AG09309 (cell line): ENCODE measurements around the gene KRT77.
"Not testable (repeated sequence)": the region's sequence is repeated elsewhere in the genome, so short reads cannot be mapped to it uniquely, and the experiment has no call there.

ENCODE experiments used
- DNase-seq: peaks from one replicate; pipeline ENCODE4 v3.0.0-alpha.2; 2010; ENCODE audit warnings: low read depth
- H3K4me3 ChIP-seq: 2 replicates; pipeline ENCODE4 v1.5.1; 2011; ENCODE audit warnings: mild to moderate bottlenecking, low read depth, low read length, moderate library complexity; ENCODE audit not compliant: control insufficient read depth
- TF ChIP-seq, protein P1 (sequence below): IDR thresholded peaks from 2 replicates; pipeline ENCODE4 v1.5.1; 2011; ENCODE audit warnings: mild to moderate bottlenecking, low read depth, low read length, inconsistent platforms; ENCODE audit not compliant: insufficient read depth, control insufficient read depth; ENCODE audit errors: missing control alignments

KRT77 gene

DNA sequence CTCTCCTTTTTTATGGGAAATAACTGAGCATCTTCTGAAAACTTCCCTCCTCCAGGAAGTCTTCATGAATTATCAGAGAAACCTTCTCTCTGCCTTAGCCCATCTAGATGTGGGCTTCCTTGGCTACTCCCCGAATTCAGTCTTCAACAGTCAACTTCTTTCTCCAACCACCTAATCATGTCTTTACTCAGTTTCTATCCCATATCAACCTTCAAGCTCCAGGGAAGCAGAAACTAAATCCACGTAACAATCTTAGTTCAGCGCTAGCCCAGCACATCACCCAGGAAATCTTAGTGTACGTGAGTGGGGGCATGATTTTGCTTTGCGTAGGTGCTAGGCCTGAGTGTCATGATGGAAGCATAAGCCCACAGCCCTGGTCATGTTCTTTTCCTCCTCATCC lies 12.7 kb upstream of the KRT77 start:
- TF ChIP-seq, protein P1, sequence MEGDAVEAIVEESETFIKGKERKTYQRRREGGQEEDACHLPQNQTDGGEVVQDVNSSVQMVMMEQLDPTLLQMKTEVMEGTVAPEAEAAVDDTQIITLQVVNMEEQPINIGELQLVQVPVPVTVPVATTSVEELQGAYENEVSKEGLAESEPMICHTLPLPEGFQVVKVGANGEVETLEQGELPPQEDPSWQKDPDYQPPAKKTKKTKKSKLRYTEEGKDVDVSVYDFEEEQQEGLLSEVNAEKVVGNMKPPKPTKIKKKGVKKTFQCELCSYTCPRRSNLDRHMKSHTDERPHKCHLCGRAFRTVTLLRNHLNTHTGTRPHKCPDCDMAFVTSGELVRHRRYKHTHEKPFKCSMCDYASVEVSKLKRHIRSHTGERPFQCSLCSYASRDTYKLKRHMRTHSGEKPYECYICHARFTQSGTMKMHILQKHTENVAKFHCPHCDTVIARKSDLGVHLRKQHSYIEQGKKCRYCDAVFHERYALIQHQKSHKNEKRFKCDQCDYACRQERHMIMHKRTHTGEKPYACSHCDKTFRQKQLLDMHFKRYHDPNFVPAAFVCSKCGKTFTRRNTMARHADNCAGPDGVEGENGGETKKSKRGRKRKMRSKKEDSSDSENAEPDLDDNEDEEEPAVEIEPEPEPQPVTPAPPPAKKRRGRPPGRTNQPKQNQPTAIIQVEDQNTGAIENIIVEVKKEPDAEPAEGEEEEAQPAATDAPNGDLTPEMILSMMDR = no peak
- H3K4me3 ChIP-seq = no peak overlapping the region
- no peak for DNase-seq

DNA sequence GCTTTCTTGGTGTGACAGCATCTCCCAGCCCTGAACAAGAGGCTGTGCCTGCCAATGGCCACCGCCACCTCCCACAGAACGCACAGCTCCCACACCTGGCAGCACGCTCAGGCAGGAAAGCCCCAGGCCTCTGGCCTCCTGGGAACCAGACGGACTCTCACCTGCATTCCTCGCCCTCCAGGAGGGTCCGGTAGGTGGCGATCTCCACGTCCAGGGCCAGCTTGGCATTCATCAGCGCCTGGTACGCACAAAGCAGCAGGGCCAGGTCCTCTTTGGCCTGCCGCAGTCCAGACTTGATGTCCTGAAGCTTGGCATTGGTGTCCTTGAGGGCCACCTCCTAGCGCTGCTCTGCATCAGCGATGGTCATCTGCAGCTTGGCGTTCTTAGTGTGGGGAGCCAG lies 12.1 kb upstream of the KRT77 start:
- TF ChIP-seq, protein P1 = no peak
- no peak overlapping the region for H3K4me3 ChIP-seq
- no peak for DNase-seq

DNA sequence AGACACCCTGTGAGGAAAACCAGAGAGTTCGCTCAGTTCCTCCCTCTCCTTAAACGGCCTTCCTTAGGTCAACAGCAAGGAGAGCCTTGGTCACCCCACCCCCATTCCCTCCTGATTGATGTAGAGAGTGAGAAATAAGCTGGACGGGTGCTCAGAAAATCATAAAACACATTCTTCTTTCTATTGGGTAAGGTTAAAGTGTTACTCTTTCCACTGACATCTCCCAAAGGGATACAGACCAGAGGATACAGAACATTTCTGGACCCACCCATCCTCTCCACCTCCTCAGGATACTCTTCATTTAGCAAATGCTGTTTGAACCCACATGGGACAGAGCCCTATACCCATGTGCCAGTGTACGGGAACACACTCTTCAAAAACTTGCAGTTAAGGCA lies 11.6 kb upstream of the KRT77 start:
- TF ChIP-seq, protein P1 = no peak
- DNase-seq = no peak
- H3K4me3 ChIP-seq = no peak overlapping the region

DNA sequence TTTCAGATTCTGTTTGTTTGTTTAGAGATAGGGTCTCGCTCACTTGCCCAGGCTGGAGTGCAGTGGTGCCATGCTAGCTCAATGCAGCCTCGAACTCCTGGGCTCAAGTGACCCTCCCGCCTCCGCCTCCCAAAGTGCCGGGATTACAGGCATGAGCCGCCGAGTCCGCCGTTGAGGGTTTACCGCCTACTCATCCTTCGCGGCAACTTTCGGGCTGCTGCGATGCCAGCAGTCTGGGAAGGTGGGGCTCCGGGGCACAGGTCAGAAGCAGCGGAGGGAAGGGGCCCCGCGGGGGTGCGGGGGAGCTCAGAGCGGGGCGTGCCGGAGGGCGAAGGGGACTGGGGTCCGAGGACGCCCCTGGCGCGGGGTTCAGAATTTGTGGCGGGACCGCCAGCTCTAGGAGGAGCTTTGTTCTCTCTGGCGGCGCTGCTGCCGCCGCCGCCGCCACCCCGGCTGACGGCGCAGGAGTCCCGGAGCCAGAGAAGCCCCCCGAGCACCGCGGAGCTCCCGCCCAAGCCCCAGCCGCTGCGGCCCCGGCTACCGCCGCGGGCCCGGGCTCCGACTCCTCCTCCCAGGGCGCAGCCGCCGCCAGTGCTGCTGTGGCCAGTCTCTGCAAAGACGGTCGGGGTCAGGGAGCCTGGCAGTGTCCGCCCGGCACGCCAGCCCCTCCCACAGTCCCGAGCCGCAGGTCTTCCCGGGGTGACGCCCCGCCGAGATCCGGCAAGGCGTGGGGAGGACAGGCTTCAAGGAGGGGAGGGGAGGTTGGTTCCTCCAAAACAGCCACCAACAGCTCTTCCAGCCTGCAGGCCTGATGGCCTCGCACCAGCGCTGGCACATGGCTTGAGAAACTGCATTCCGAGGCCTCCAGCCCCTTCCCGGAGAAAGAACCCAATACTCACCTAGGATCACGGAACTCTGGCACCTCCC lies 10.9 kb upstream of the KRT77 start:
- H3K4me3 ChIP-seq = no peak overlapping the region
- no peak for DNase-seq
- TF ChIP-seq, protein P1 = no peak

DNA sequence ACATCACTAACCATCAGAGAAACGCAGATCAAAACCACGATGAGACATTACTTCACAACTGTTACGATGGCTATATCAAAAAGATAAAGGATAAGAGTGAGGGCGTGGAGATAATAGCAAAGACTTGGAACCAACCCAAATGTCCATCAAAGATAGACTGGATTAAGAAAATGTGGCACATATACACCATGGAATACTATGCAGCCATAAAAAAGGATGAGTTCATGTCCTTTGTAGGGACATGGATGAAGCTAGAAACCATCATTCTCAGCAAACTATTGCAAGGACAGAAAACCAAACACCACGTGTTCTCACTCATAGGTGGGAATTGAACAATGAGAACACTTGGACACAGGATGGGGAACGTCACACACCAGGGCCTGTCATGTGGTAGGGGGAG lies 8.8 kb upstream of the KRT77 start:
- DNase-seq, H3K4me3 ChIP-seq: not testable (repeated sequence)

DNA sequence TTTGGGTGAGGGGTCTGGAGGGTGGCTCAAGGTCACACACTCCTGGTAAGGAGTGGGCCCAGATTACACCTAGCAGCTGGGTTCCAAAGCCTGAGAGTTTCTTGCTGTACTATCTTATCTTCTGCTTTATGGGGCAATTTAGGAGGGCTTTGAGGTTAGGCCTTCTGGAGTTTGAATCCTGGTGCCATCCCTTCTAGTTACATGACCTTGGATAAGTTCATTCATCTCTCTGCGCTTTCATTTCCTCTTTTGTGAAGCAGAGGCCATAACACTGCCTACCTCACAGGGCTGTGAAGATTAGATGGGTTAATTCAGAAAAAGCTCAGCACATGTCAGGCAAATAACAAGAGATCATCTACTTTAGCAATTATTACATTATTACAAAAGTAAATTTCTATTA lies 7.4 kb upstream of the KRT77 start:
- no peak overlapping the region for H3K4me3 ChIP-seq
- TF ChIP-seq, protein P1 = no peak
- no peak for DNase-seq

DNA sequence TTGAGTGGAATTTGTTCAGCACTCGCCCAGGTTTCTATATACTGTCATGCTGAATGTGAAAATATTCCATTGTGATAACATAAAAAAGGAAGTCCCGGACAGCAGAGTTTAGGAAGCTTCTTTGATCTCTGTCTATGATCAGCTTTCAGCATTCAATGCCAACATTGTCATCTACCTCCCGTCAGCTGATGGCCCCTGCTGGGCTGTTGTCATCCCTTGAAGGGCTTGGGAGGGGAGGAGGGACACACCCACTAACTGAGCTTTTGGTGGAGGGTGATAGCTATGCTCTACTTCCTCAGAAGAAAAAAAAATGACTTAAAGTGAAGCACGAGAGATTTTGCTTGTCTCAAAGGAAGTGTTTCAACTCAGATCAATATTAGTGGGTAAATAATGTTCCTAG lies 4.7 kb upstream of the KRT77 start:
- no peak overlapping the region for H3K4me3 ChIP-seq
- no peak for DNase-seq
- TF ChIP-seq, protein P1 = no peak
